HS-5 (cell line): ENCODE data around the gene GREM2.
A peak's percentile ranks its signal among the peaks of the same experiment; 100 is the strongest.

Experiments
- DNase-seq: peaks from one replicate; pipeline ENCODE4 v3.0.0-alpha.2; 2012; ENCODE audit warnings: low read depth

The GREM2 gene

DNA sequence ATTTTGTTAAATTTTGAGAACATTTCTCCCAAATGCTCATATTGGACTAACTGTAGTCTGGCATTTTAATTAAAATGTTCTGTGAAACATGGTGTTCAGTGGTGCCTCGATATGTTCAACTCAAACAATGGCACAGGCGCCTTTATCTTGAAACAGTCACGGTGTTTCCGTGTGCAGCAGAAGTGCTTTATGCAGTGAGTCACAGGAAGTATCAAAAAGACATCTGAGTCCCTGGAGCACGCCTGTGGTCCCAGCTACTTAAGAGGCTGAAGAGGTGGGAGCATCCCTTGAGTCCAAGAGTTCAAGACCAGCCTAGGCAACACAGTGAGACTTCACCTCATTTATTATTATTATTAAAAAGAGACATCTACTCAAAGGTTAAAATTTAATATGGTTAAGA, 52.2 kb downstream of the GREM2 start:
- no peak for DNase-seq

DNA sequence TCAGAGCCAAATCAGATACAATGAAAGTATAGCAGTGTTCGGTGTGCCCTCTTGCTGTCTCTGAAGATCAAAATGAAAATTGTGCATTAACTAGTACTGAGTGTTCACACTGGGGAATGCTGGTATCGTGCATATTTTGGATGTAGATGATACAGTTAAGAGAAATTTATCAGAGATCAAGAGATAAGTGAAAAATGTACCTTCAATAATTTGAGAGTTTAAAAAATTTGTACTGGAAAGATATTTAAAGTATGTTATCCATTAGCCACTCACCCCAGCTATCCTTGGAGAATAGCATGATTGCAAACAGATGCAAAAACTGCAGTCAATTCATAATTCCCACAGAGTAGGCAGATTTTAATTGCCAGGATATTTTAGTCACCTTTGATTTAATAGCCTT, 56.4 kb downstream of the GREM2 start:
- no peak for DNase-seq

DNA sequence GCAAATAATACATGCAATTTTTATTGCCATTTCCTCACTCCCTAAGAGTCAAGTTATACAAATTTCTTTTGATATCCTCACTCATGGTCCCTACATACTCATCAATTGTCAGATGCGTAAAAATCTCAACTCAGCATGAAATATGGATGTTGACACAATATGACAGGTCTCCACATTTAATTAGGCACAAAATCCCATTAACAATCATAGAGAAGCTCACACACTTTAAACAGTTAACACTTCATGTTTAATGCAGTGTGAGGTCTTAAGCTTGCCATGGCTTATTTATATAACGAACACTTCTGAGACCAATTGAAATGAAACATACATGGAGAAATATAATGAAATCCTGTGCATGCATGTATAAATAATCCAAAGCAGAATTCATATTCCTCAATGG, 58.6 kb downstream of the GREM2 start:
- DNase-seq, result no peak

DNA sequence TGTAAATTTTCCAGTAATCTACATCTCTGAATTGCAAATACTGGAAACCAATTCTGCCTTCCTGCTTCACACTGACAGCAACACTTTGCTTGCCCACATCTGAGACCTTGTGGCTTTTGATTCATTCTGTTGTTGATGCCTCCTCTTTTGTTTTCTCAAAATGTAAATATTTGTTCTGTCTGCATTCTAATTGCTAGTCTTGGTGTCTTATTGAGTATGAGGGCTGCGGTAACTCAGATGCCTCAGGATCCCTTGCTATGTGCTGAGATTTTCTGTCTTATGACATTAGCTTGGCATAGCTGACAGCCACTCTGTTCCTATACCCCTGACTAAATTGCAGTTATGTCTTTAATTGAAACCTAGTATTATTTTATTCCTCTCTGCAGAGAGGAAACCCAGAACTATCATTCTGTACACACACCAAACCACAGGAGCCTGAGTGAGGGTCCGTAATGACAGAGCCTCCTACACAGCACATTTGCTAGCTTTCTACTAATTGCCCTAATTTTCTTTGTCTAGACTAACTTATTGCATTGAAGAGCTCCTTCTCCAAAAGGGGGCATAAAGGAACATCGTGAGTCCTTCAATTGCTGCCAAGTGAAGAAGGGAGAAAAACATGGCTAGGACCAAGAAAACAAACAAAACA, 72.1 kb downstream of the GREM2 start:
- no peak for DNase-seq

DNA sequence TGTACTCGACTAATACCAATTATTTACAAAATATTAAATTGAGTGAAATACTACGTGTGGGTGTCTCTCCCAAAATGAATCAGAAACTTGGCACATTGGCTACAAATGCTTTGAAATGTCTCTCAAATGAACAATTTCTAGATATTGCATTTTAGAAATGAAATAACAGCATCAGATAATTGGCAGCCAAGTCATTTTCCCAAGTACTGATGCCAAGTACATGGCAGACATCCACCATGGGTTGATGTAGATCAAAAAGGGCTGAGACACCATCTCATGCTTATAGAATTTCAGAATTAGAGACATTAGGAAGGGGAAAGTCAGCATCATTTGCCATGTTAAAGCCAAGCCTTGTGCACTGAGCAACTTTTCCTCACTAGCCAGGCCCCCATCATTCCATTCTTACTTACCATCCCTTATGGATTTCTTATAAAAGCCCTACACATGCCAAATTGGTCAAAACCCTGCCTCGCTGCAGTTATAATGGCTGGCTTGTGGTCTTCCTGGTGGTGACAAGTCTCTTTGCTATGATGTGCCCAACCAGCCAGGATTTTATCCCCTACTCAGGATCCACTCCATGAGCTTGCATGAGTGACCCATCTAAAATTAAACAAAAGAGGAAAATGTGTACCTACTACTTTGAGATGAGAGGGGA, 73.1 kb downstream of the GREM2 start:
- no peak for DNase-seq

DNA sequence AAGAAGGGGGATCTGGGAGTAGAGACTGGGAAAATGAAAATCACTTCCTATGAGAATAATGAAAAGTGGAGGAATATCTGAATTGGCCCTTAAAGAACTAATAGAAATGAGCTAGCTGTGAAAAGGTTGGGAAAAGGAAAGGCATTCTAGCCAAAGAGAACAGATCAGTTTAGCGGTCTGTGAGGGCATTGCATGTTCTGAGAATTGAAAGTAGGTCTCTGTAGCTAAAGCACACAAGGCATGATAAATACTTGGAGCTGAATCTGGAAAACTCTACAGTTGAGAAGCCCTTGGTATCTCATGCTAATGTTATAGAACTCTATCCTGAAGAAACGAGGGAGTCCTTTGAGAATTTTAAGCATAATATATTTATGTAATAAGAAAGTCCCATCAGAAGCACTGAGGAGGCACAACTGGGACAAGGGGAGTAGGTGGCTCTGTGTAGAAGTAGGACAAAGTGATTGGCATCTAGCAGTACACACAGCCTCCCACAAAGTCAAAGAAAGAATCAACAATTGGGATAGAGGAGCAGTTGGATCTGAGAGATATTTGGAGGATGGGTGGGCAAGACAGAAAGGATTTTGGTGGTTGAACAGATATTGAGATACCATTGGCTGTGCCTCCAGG, 78.7 kb downstream of the GREM2 start:
- no peak for DNase-seq

DNA sequence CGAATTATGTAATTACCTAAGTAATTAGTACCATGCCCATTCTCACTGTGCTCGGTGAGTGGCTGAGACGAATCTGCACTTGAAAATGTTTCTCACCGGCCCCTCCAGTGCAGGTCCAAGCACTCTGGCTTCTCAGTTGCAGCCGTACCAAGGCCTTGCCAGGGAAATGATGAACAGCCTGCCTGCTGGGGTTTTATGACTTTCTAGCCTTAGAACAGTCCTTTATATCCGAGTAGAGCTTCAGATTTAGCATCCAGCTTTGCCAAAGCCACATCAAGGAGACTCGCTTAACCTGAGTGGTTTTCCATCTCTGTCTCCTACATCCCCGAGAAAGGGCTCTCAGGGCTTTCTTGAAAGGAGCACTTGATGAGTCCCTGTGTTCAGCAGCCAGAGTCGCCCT, 83.4 kb downstream of the GREM2 start:
- DNase-seq, result no peak

DNA sequence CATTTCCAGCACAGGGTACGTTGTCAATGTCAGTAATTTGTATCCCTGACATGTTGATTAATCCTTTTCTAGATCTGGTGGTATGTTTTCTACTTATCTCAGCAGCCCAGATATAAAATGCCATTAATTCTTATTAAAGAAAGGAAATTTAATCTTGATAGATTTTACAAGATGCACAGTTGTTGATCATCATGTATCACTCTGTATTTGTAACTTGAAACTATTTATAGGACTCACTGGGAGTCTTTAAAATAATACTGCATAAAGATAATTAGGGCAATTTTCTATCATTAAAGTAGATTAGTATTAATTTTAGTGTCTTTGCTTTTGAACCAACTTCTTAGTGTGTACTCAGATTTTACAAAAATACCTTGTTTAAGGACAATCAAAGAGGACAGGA, 84.9 kb downstream of the GREM2 start:
- no peak for DNase-seq

DNA sequence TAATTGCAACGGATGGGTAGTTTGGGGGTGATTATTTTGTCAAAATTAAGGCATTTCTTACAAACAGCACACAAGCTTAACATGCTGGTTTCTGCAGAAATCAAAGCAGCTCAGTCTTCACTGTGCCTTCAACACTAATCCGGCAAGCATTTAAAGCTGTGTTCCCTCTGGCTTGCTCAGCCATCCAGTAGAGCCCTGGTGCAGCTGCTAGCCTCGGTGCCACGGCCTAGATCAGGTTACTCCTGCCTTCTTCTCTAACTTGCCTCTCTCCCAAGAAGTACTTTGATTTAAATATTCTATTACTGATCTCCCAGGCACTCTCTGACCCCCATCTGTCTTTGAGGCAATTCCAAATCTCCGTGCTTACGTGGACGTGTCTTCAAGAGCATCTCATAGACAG, 85.6 kb downstream of the GREM2 start:
- no peak for DNase-seq

DNA sequence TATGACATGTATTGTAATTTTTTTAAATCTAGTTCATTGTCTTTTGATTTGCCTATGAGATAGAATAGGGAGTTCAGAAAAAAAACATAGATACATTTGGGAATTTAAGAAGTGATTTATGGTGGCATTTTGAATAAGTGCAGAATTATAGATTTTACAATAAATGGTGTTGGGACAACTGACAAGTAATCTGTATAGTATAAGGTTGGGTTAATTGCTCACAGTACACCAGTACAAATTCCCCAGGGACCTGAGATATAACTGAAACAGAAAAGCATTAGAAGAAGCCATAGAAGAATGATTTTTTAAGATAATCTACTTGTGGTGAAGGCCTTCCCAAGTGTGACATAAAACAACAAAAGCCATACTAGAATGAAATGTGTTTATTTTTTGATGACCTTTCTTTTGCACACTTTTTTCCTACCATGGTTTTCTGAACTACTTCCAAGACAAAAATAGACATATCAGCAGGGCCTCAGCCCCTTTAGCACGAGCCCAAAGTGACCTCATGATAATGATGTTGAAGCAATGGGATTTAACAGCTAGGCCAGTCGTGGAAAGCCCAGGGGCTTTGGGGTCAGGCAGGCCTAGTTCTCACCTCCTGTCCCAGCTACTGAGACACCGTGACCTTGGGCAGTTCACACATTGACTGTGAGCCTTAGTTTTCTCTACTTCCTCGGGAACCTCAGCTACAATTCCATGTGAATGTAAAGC, 87.4 kb downstream of the GREM2 start:
- DNase-seq, result no peak

DNA sequence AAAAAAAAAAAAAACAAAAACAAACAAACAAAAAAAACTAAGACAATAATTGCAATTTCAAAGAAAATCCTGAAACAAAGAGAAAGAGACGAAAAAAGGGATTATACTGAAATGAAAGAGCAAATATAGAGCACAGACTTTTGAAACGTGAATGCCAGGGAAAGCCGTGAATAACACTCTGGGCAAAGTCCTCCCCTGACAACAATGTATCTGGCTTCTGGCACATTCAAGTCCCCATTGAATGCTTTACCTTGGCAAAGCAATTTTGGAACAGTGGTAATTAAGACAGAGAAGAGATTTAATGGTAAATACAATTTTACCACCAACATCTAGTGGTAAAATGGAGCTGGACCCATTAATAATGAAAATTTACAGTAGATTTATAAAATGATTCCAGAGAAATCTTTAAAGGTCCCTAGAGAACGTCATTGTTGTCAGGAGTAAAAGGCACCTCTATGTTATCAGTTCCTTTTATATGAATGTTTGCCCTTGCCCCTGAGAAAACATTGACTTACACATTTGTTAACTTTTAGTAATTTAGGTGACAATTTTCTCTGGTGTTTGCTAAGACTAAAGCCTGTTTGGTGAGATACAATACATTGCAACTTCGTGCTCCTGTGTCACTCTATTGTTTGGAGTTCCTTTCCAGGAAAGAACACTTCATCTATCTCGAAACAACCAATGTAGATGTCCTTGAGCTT, 89.7 kb downstream of the GREM2 start:
- DNase-seq, result no peak

DNA sequence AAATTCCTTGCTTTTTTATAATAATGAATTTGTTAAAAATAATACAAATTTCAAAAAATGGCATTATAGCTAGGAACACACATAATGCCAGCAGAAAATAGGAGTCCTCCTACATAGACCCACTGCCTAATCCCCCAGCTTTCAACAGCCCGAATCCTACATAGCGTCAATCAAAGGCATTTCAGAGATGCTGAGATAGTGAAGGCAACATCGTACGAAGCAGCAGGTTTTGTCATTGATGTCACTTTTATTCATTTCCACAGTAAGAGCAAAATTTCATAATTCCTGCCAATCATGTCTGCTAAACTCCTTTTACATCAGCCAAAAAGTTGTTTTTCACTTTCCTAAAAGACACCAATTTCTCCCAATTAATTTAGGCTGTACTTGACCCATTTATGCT, 94.1 kb downstream of the GREM2 start:
- DNase-seq, result no peak

DNA sequence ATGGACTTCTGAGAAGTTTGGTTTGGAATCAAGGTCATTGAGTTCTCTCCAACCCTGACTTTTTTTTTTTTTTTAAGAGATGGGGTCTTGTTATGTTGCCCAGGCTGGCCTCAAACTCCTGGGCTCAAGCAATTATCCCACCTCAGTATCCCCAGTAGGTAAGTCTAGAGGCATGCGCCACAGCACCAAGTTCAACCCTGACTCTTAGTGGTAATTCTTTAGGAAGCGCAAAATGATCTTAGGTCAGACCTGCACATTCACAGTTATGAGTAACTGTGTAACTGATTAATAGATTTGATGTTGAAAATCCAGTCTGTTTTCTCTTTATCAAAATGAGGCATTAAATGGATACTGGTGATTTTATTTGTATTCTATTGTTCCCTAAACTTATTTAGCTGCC, 95.9 kb downstream of the GREM2 start:
- DNase-seq, result no peak

DNA sequence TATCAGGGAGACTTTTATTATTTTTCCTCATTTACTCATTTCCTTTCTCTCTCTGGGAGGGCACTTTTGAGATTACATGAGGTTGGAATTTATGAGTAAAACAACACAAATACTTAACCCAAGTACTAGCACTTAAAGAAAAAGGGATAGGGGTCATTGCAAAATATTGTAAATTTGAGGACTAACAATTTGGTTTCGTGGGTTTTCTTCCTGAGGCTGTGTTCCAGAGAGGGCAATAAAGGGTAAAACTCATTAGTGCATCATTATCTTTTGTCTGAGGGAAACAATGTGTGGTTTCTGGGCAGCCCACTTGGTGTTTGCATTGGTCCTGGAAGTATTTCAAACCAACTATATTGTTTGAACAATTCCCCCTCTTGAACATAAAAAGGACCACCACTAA, 96.5 kb downstream of the GREM2 start:
- peak; percentile 25 for DNase-seq

DNA sequence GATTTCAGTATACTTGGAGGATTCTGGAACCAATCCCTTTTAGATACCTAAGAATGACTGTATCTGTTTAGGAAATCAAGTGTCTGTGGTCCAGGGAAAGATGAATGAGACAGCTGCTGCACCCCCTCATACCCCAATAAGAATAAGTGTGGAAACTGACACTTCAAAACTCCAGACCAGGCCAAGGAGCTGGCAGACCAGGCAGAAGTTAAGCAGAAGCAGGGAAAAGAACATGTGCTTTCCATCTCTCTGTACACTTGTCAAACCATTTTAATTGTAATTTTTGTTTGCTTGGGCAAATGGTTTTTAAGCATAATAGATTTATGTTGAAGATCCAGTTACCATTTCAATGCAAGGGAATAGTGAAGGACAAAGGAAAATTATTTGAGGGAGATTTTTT, 100.2 kb downstream of the GREM2 start:
- DNase-seq, result no peak

DNA sequence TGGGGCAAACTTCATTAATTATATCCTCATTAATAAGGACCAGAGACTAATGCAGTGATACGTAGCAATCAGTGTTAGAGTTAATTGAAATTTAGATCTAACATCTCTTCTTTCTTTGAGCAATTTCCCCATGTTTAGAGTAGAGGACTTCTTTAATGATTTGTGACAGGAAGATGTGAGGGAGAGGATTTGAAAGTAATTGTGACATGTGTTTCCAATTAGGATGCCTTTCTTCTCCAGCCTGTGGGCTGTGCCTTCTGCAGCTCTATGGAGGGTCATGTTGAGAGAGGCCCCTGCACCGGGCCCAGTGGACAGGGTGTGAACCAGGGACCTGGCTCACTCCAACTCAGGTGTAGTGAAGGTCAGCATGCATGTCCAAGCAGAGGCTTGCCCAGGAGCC, 103.0 kb downstream of the GREM2 start:
- no peak for DNase-seq

DNA sequence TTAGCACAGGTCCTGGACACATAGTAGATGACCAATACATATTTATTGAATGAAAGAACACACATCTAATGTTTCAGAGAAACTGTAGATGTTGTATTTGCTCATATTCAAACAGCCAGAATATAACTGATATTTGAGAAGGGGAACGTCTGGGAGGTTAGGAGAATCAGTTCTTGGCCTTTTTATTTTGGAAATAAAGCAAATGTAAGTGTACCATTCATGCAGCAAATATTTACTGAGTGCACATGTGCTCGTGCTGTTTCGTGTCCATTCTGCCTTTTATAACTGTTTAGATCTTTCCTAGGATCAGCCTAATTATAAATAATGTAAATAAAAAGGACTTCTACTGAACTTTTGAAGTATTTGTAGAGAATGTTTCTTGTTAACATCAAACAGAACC, 103.8 kb downstream of the GREM2 start:
- no peak for DNase-seq

DNA sequence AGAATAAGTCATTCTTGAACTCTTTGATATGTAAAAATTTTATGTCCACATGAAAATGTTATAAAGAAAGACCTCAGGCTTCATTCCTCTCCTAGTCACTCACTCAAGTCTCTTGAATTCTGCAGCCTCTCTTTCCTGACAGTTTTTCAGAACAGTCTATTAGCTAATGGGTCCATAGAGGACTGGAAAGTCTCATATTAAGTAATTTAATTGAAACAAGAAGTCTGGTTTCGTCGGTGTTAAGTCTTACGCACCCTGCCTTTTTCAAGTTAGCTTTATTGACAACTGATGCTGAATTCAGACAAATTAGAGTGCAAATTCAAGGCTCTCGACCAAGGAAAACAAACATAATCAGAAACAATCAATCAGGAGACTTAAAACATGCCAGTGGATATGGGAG, 105.8 kb downstream of the GREM2 start:
- no peak for DNase-seq

DNA sequence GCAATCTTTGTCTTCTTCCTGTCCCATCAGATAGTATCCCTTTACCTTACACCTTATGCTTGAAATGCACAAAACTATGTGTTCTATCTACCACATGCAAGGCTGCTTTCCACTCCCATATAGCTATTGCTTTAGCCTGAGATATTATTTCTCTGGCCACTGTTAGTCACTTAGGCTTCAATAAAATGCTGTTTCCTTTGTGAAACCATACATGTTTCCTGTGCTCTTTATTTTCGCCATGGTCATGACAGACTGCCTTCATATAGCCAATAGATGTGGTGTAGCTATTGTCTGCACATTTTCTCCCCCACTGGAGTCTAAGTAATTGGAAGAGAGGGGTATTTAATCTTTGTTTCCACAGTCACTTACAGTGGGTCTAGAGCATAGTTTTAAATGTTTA, 108.4 kb downstream of the GREM2 start:
- no peak for DNase-seq

DNA sequence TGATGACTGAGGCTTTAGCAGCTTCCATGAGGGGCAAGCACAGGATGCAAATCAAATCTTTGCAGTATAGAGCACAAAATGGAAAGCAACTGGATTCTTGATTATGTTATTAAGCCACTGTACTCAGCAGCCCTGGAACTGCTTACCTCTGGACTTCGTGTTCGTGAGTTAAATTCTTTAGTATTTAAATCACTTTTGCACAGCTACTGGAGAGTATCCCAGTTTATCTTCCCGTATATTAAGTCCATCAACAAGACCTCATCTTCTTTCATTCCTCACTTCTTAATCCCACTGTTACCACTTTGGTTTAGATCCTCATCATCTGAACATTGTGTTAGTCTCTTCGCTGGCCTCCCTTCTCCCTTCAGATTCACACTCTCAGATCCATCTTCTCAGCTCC, 108.9 kb downstream of the GREM2 start:
- no peak for DNase-seq

DNA sequence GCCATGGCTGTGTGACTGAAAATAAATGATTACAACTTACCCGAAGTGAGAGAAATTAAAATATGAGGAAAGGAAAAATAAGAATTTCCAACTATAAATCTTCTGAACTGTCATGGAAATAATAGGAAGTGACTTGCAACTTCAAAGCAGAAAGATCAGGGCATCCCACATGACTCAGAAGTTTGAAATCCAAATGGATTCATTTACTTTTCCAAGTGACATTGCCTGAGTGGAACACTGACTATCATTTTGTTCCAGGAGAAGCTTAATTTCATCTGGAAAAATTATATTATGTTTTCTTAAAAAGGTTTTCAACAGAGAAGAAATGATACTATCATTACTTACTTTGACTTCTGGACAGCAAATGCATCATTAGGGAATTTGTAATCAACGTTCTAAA, 110.8 kb downstream of the GREM2 start:
- DNase-seq, result peak; percentile 19

DNA sequence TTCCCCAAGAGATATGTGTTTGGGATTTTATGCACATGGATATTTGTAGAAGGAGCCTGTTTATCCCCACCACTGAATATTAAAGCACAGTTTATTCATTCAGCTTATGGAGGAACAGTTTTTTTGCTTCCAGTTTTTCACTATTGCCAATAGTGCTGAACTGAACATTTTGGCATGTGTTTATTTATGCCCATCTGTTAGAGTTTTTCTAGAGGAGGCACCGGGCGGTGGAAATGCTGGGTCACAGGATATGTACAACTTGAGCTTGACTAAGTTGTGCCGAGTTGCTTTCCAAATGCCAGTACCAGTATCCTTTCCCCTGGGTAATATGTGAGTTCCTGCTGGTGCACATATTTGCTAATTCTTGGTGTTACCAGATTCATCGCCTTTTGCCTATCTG, 111.3 kb downstream of the GREM2 start:
- no peak for DNase-seq

DNA sequence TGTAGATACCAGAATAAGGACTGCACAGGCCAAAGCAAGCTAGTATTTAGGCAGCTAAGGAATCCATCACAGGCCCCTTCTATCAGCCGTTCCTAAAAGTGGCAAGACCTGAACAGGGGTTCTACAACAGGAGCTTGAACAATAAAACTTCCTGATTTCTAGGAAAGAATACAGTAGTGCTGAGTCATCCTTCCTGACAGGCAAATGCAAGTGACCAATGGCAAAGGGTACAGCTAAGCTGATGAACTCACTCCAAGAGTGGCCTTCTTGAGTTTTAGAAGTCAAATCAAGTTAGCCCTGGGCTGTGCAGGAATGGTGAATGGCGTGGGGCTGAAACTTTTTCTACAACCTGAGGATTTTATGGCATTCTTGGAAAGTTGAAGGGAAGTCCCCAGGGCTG, 112.9 kb downstream of the GREM2 start:
- DNase-seq, result no peak
